NCI-H345 treated with DMSO at 0.1 percent for 48 hours (cell line): ENCODE data around the gene URI1.

Experiments used
- DNase-seq: peaks from one replicate; lab custom pipeline; 2025; ENCODE audit not compliant: unreplicated experiment; lab: John Stamatoyannopoulos, UW

Gene URI1

DNA sequence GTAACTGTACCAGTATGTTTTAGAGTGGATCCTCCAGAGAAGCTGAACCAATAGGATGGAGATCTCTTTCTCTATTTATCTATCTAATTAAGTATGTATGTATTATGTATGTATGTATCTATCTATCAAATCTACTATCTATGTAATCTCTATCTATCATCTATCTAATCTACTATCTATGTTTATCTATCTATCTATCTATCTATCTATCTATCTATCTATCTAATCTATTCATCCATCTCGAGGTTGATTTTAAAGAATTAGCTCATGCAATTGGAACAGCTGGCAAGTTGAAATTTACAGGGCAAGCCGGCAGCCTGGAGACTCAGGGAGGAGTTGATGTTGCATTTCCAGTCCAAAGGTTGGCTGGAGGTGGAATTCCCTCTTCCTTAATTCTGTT is 112.2 kb downstream of the URI1 start:
- DNase-seq, result no peak

- DNase-seq, result no peak
Measured at GRCh38 chr19:30056580-30056979, 114.5 kb downstream of the URI1 start.

DNA sequence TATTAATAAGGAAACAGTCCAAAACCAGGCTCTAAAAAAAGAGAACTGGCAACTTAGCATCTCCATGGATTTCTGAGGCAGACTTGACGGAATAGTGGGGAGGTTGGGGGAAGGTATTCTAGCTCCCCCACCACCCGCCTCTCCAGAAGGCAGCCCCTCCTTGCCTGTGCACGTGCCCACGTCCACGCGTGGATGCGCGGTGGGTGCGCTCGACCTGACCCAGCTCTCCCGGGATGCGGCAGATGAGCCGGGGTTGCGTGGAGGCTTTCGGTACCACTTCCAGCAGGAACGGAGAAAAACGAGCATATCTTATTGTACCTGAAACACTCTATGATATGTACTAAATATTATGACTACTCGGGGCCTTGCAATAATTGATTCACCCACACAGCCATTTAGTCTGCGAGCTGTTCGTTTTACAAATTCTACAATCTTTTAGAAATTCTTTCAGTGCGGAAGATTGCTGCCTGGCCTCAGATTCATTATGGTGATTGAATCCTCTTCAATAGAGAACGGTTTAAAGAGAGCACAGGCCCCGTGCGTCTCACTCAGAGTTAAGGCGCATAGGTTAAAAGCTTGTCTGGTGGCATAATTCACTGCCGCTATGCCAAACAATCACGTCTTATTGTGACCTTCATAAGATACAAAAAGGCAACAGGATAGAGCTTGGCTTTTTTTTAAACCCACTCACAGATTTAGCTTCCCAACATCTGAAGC is 117.9 kb downstream of the URI1 start:
- DNase-seq, result no peak

GRCh38 chr19:30060531-30061222 is 118.6 kb downstream of the URI1 start:
- DNase-seq, result no peak

- DNase-seq, result no peak
Measured at GRCh38 chr19:30061223-30062064, 119.4 kb downstream of the URI1 start.

DNA sequence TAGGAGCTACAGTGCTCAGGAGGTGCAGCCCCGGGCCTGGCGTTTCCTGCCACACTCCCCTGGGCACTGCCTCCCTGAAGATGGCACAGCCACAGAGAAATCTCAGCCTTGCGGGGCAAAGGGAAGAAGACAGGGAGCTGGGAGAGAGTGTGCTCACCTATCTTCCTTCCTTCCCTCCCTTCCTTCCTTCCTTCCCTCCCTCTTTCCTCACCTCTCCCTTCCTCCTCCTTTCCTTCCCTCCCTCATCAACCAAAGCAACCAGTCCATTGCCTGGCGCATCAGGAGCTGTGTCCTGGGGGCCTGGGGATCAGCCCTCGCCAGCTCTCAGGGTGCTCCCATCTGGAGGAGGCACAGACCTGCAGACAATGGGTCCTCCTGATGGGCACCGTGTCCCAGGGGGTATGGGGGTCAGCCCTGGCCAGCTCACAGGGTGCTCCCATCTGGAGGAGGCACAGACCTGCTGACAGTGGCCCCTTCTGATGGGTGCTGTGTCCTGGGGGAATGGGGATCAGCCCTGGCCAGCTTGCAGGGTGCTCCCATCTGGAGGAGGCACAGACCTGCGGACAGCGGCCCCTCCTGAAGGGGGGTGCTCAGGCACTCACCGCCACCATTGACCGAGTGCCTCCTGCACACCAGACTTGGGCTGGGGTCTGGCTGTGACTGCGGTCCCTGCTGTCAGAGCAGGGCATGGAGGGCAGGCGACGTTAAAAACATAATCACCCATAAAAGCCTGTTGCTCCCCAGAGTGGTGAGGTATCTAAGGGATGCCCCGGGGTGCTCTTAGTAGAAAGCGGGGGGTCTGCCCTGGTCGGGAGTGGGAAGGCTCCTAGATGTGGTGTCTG is 120.2 kb downstream of the URI1 start:
- no peak for DNase-seq

DNA sequence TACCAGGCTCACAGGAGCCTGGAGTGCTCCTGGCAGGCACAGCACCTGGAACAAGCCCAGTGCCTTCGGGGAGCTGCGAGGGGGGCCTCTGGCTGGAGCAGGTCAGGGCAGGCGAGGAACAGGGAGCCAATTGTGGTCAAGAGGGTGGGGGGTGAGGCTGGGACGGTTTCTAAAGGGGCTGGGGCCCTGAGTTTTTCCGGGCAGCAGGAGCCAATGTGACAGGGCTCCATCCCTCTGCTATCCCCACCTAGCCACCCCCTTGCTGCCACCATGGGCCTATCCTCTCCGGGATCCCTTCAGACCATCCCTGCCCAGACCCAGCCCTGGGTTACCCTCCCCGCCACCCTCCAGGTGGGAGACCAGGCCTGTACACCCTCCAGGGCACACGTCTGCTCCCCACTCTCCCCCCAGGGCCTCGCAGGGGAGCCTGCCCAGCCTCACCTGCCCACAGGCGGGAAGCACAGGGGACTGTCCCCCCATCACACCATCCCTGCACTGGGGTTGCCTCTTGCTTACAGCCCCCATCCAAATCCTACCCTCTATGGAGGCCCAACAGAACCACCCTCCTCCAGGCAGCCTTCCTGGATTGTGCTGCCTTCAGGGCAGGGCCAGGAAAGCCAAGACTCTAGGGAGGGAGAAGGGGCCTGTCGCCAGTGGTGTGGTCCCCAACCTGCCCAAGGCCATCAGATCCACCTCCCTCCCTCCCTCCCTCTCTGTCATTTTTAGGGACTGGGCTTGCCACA is 121.0 kb downstream of the URI1 start:
- no peak for DNase-seq

DNA sequence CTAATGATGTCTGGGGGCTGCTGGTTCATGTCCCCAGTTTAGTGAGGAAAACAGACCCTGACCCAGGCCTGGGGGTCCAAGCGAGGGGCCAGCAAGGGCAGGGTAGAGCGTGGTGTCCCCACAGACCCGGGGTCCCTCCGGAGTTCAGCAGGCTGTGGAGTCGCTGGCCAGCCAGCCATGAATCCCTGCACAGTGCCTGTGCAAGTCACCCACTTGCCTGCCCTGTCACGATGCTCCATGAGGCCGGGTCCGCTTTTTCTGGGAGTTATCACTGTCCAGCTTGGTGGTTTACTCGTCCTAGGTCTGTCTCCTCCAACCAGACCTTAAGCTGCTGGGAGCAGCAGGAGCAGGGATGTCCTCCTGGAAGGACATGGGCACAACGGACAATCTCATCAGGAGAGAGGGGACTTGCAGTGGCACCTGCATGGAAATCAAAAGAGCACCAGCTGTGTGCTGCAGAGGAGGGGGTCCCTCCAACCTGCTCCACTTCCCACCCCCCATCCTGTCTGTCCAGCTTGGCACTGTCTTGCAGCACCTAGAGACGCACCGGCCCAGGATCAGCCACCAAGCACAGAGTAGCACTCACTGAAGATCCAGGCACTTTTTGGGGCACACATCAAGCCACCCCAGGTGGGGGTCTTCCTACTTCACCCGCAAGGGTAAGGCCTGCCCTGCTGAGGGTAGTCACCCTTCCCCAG is 121.8 kb downstream of the URI1 start:
- DNase-seq, result no peak

DNA sequence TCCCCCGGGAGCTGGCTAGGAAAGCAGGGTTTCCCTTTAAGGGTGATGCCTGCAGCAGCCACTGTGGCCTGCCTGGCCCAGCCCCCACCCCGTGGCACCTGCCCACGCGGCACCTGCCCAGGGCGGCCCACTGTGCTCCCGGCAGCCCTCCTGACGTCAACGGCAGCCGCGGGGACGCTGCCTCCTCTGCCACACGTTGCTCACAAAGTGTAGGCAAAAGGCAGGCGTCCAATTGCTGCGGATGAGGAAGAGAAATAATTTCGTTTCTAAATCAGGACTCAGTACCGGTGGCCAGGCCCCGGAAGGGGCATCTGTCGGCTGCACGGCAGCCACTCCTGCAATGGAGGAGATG is 122.3 kb downstream of the URI1 start:
- DNase-seq, result no peak

GRCh38 chr19:30064771-30065494 is 122.9 kb downstream of the URI1 start:
- DNase-seq, result no peak

DNA sequence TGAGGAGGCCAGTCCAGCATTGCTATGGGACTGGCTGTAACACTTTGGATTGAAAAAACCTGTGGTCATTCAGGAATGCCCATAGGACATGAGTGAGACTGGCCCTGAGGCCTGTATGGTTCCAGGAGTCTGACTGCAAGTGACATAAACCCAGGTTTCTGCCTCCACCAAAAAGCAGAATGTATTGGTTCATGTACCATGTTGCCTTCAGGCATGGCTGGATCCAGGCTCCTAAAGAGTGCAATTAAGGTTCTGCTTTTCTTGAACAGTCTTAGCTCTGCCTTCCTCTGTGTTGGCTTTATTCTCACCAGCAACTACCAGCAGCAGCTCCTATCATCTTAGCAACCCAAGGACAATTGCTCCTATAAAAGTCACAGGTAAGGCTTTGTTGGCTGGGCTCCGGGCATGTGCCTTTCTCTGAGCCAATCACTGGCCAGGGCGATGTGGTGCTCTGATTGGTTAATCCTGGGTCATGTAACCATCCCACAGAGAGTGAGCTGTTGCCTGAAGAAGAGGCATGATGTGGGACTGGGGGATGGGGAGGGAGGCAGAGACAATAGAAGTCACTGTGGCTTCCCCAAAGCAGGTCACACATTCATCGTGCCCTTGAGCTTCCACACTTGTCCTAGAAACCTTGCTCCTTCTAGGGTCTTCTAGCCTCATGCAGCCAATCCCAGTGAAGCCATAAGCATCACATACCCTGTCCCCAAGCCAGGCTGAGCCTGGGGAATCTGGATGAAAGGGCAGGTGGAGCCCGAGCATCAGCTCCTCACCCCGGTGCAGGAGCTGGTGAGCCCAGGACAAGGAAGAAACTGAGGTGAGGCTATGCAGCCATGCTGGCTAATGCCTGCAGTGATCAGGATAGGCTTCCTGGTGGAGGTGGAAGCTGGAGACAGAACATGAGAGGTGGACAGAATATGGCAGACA is 123.9 kb downstream of the URI1 start:
- DNase-seq, result no peak
